DLD1 (cell line): ENCODE measurements around the gene PTPRF.

Experiments
- in situ Hi-C: cut with HindIII; loops from 2 replicates; pipeline ENCODE4 v1.10.0; 2017; ENCODE audit warnings: low sequenced_read_pairs

PTPRF gene

DNA sequence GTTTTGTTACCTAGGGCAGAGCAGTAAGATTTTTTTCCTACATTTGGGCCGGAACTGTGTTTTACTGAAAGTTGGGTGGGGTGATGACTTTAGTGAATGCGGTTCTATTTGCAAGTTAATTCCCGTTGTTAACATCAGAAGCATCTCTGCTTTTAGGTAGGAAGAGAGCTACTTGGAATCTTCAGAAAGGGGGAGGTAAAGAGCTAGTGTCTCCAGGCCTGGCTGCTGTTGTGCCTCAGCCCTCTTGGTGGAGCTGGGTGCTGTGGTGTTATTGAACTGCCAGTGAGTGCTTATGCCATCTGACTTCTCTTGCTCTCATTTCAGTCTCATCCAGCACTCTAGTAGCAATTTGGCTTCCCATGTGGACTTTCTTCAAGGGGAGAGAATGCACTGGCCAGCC, 122.7 kb downstream of the PTPRF start:
- in situ Hi-C loops, result no loop called here

- in situ Hi-C loops, result no loop called here
These were observed 123.2 kb downstream of the PTPRF start for GRCh38 chr1:43653893-43654292.

GRCh38 chr1:43655953-43656352, 125.3 kb downstream of the PTPRF start:
- in situ Hi-C loops, result no loop called here

DNA sequence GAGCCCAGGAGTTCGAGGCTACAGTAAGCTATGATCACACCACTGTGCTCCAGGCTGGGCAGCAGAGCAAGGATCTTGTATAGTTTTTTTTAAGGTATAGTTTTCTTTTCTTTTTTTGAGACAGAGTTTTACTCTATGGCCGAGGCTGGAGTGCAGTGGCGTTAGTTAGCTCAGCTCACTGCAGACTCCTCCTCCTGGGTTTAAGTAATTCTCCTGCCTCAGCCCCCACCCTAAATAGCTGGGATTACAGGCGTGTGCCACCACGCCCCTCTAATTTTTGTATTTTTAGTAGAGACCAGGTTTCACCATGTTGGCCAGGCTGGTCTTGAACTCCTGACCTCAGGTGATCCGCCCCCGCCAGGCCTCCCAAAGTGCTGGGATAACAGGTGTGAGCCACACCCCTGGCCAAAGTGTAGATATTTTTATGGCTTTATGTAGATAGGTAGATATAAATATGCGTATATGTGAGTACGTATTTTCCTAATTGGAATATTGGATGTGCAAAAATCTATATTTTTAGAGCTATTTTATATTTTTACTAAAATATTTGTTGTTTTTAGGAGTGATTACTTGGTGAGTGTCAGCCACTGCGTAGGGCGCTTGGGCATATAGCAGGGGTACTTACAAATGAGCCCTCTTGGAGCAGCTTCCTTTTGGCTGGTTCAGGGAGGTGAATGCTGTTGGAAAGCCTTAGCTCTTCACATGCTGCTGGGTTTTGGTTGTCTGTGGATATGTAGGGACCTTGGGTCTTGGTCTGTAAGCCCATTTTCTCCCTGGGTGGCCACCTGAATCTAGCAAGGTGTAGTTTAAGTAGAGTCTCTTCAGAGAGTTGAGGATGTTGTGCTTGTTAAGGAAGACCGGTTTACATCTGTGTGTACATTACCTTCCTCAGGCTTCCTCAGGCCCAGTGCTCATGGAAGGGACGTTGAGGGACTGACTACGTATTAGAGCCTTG, 128.8 kb downstream of the PTPRF start:
- in situ Hi-C loops, result no loop called here

- in situ Hi-C loops, result no loop called here
These were observed 129.7 kb downstream of the PTPRF start for GRCh38 chr1:43660355-43660754.

GRCh38 chr1:43664369-43664768, 133.7 kb downstream of the PTPRF start:
- in situ Hi-C loops, result no loop called here

DNA sequence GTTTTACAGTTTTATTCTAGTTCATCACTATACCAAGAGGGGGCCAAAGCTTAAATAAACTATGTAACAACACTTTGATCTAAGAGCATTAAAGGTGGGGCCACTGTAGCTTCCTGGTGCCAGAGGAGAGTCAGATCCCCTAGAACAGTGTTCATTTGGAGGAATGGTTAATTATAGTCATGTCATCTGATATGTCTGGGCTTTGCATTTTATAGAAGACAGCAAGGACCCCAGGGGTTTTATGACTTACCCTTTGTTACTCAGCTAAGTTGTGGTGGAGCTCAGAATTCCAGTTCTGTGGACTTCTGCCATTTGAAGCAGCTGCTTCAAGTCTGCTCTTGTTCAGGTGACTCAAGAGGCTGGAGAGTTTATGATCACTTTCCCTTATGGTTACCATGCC, 135.9 kb downstream of the PTPRF start:
- in situ Hi-C loops, result no loop called here

DNA sequence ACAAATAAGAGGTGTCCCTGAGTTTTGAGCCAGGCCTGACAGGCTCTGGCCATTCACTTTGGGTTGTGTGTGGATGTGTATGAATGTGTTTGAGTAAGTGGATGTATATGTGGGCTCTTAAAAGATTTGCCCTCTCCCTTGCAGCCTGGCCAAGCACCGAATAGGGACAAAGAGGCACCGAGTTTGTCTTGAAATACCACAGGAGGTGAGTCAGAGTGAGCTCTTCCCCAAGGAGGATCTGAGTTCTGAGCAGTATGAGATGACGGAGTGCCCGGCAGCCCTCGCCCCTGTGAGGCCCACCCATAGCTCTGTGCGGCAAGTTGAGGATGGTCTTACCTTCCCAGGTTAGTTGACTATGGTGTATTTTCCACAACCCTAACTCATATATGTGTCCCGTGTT, 138.3 kb downstream of the PTPRF start:
- in situ Hi-C loops, result no loop called here

DNA sequence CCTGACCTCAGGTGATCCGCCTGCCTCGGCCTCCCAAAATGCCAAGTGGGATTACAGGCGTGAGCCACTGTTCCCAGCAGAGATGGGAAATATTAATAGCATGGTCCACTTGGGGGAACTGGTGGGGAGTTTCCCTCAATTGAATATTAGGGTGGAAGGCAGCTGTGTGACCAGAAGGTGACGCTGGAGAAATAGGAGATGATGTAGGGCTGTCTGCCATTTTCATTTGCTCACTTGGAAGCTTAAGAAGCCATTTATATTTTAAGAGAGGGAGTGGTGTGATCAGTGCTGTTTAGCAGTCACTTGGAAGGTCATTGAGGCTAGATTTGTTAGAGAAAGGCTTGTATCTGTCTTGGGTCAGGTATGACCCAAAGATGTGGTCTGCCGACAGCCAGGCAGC, 139.2 kb downstream of the PTPRF start:
- in situ Hi-C loops, result no loop called here

- in situ Hi-C loops, result no loop called here
These were observed 140.5 kb downstream of the PTPRF start for GRCh38 chr1:43671193-43671592.

DNA sequence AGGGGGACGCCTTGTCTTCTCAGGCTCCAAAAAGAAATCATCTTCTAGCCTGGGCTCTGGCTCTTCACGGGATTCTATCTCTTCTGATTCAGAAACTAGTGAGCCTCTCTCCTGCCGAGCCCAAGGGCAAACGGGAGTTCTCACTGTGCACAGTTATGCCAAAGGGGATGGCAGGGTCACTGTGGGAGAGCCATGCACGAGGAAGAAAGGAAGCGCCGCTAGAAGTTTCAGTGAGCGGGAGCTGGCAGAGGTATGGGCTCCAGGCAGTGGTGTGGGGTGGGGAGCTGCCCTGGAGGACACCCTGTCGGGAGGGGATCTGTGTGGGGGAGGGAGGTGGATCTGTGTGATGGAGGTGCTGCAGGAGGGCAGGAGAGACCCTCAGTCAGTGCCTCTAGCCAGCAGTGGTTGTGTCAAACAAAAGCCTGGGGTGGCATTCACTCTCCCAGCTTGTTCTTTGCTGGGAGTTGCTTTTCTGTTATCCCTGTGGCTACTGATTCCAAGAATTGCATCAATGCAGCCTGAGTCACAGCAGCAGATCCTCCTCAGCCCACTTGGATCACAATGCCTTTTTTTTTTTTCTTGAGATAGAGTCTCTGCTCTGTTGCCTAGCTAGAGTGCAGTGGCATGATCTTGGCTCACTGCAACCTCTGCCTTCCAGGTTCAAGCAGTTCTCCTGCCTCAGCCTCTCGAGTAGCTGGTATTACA, 141.1 kb downstream of the PTPRF start:
- in situ Hi-C loops, result no loop called here

DNA sequence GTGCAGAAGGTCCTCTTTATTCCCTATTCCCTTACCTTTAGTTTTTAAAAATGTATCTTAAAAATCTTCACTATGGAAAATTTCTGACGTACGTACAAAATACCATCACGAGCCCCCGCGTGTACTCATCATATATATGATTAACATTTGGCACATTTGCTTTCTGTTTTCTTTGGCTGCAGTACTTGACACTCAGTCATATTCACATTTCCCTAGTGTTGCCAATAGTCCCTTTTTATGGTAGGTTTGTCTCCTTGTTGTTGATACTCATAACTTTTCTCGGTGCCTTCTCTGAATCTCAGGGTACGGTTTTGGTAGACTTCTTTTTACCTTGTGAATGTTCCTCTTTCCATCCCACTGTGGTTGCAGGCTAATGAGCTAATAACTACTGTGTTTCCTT, 142.6 kb downstream of the PTPRF start:
- in situ Hi-C loops, result no loop called here
